HG02885 (cell line): ENCODE measurements around the gene ARMC6.
"Not testable (repeated sequence)": the region's sequence is repeated elsewhere in the genome, so short reads cannot be mapped to it uniquely, and the experiment has no call there.

Source experiments
- ATAC-seq: cut with Tn5 transposase; IDR thresholded peaks from one replicate; pipeline ENCODE4 v1.9.1; 2021; ENCODE audit warnings: mild to moderate bottlenecking; ENCODE audit not compliant: unreplicated experiment, poor library complexity

The ARMC6 gene

DNA sequence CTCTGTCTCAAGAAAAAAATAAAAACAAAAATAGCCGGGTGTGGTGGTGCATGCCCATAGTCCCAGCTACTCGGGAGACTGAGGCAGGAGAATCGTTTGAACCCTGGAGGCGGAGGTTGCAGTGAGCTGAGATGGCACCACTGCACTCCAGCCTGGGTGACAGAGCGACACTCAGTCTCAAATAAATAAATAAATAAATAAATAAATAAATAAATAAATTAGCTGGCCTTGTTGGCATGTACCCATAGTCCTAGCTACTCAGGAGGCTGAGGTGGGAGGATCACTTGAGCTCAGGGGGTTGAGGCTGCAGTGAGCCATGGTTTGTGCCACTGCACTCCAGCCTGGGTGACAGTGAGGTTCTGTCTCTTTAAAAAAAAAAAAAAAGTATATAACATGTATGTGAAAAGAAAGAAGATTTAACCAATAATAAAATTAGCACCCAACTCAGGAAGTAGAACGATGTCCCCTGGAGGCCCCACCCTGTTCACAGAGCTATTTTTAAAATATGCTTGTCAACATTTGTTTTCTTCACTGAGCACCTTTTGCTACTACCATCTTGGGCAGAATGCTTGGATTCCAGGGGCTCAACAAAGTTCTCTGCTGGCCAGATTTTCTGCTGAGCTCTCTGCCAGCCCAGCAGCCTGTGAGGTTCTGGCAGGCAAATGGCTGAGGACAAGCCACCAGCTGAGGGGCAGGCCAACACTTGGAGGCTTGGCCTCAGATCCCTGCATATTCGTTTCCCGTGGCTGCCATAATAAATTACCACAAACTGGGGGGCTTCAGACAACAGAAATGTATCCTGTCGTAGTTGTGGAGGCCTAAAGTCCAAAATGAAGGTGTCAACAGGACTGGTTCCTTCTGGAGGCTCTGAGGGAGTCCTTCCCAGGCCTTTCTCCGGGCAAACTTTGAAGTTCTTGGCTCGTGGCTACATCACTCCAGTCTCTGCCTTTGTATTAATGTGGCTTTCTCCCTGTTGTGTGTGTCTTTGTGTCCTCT lies 35.6 kb downstream of the ARMC6 start:
- no peak for ATAC-seq

DNA sequence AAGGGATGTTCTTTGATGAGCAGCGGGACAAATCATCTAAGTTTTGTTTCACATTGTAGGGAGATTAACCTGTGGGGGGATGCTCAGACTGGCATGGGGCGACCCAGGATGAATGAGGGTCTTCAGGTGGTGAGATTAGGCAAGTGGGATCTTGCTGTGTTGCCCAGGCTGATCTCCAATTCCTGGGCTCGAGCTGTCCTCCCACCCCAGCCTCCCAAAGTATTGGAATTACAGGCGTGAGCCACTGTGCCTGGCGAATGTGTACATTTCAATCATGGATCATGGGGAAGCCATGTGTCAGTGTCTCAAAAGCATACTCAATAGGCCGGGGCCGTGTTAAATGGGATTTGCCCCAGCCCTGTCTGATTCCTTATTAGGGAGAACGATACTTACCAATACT lies 38.5 kb downstream of the ARMC6 start:
- no peak for ATAC-seq

DNA sequence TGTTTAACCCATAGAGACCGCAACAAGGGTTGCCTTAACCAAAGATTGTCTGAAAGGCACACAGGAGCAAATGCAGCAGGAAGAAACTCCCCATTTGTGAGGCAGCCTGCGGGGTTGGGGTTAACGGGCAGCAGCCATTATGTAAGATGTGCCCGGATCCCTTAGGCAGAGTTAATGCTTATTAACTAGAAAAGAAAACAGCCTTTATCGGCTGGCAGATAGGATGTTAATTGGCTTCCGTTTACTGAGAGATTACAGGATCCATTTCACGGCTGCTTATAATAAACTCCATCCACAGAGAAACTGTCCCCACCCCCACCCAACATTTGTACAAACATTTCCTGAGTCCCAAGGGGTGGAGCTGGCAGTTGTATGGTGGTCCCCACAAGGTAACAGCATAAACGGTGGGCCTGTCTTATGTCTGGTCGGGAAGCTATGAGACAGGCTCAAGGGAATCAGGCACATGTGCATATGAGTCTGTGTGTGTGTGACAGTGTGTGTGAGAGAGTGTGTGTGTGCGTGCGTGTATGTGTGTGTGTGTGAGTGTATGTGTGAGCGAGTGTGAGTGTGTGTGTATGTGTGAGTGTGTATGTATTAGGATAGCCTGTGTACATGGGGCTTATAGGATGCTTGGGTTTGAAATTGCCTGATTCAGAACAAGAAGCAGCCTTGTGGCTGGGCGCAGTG lies 40.9 kb downstream of the ARMC6 start:
- no peak for ATAC-seq

DNA sequence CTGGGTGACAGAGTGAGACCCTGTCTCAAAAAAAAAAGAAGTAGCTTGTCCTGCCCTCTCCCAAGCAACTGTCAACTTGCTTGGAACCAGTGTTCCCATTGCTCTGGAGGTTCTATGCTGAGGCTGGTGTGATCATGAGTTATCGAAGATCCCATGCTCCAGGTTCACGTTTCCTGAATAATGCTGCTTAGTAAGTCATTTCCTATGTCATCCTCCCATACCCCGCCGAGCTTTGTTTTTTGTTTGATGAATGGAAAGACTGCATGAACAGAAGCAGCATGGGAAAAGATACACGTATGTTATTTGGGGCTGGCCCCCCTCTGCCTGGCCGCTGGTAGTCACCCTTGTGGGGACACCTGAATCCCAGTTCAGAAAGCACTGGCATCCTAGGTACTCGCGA lies 41.7 kb downstream of the ARMC6 start:
- no peak for ATAC-seq

DNA sequence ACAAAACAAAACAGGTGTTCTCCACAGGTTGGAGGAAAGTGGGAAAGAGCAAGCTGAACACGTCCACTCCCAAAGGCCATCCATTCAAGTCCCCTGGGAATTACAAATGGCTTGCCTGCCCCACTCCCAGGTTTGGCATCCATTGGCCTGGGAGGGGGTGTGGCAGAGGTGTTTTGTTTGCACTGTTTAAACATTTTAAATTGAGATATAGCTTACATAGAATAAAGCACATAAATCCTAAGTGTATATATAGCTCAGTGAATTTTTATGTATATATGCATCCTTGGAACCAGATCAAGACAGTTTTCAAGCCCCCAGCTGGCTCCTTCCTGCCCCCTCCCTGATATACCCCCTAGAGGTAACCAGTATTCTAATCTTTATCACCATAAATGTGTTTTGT lies 43.1 kb downstream of the ARMC6 start:
- ATAC-seq, result no peak

DNA sequence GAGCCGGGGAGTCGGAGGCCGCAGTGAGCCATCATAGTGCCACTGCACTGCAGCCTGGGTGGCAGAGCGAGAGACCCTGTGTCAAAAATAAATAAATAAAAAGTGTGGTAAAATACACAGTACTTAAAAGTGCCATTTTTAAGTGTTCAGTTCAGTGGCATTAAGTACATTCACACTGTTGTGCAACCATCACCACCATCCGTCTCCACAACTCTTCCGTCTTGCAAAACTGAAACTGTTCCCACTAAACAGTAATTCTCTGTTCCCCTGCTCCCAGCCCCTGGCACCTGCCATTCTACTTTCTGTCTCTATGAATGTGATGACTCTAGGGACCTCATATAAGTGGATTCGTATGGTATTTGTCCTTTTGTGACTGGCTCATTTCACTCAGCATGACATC lies 43.7 kb downstream of the ARMC6 start:
- no peak for ATAC-seq

DNA sequence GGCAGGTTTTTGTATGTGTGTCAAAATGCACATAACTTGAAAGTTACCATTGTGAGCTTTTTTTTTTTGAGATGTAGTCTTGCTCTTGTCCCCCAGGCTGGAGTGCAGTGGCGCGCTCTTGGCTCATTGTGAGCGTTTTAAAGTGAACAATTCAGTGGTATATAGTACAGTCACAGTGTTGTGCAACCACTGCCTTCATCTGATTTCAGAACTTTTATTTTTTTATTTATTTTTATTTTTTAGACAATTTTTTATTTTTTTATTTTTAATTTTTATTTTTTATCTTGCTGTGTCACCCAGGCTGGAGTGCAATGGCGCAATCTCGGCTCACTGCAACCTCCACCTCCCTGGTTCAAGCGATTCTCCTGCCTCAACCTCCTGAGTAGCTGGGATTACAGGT lies 45.4 kb downstream of the ARMC6 start:
- ATAC-seq, result no peak

DNA sequence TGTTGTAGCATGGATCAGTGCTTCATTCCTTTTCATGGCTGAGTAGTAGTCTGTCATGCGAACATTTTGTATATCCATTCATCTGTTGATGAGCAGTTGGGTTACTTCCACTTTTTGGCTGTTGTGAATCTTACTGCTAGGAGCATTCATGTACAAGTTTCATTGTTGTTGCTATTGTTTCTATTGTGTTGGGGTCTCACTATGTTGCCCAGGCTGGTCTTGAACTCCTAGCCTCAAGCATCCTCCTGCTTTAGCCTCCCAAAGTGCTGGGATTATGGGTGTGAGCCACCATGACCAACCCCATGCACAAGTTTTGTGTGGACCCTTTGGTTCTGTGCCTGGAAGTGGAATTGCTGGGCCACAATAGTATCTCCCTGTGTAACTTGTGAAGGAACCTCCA lies 46.2 kb downstream of the ARMC6 start:
- ATAC-seq, result no peak

DNA sequence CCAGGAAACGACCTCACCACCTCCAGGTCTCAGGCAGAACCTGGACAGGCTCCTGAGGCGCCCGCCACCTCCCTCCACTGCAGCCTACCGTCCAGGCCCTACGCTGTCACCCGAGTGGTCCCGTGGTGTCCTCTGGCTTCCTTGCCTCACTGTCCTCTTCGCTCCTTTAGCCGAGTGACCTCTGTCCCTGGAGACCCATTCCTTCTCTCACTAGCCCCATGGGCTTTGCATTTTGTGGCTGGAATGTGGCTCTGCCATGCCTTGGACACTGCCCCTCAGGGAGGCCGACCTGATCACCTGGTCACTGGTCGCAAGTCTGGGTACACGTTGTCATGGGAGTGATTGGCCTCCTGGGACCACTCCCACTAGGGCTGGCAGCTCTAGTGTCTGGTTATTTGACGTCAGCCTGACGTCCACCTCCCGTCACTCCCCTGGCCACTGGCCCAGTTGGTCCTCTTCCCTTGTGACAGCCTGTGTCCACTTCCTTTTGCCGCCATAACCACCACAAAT lies 48.3 kb downstream of the ARMC6 start:
- no peak for ATAC-seq

DNA sequence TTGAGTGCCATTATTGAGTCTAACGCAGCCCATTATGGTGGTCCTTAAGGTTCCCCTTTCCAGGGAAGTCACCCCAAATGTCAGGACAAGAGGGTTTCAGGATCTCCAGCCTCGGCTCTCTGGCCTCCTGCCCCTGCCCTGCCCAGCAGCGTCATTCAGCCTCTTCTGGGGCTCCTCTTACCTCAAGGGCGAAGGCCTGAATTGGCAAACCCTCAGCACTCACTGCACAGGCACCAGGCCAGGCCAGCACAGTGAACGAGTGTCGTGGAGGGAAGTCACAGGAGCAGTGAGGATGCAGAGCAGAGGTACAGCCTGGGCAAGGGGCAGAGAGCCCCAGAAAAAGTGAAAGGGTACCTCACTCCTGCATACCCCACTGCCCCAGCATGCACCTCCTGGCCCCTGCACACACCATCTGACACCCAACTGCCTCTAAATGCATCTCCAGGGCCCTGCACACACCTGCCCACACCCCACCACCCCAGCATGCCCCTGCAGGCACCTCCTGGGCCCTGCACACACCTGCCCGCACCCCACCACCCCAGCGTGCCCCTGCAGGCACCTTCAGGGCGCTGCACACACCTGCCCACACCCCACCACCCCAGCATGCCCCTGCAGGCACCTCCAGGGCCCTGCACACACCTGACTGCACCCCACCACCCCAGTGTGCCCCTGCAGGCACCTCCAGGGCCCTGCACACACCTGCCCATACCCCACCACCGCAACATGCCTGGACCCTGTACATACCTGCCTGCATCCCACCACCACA lies 50.2 kb downstream of the ARMC6 start:
- ATAC-seq, result no peak

DNA sequence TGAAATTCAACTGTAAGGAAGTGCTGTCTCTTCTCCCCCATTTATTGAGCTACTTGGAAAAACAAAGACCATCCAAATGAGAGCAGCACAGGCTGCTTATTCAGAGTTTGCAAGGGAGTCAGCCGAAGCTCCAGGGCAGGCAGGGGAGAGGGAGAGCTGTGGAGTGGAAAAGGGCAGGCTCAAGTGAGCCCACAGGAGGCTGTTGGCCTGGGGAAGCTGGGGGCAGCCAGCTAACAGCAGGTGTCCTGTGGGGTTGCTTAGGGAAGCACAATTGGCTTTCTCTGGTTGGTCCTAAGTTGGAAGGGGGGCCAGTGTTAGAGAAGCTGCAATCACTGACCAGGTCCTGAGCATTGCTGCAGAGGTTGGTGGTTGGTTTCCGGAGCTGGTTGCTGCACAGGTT lies 54.3 kb downstream of the ARMC6 start:
- ATAC-seq, result no peak

DNA sequence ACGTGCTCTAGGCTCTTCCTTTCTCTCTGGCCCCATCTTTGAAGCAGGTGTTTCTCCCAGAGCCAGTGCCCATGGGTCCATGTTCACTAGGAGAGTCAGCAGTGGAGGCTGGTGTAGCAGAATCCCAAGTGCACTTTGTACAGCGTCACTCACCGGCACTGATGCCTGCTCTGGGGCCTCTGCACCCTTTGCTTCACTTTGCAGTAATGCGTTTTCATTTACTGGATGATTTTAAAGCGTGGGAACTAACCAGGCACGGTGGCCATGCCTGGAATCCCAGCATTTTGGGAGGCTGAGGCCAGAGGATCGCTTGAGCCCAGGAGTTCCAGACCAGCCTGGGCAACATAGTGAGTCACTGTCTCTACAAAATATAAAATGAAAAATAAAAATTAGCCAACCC lies 61.1 kb downstream of the ARMC6 start:
- ATAC-seq, result no peak

DNA sequence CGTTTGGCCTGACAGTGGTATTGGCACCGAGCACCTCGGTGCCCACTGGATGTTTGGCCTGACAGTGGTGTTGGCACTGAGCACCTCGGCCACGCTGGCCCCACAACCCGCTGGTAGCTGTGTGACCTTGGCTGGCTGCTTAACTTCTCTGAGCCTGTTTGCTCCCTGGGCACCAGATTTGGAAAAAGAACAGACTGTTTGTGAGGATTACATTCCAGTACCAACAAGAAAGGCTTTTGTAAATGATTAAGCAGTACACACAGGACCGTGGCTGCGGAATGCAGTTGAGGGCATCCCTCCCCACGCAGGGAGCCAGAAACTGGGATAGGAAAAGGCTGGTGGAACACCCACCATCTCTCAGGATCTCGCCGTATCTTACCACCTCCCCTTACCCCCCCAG lies 62.3 kb downstream of the ARMC6 start:
- ATAC-seq, result no peak

DNA sequence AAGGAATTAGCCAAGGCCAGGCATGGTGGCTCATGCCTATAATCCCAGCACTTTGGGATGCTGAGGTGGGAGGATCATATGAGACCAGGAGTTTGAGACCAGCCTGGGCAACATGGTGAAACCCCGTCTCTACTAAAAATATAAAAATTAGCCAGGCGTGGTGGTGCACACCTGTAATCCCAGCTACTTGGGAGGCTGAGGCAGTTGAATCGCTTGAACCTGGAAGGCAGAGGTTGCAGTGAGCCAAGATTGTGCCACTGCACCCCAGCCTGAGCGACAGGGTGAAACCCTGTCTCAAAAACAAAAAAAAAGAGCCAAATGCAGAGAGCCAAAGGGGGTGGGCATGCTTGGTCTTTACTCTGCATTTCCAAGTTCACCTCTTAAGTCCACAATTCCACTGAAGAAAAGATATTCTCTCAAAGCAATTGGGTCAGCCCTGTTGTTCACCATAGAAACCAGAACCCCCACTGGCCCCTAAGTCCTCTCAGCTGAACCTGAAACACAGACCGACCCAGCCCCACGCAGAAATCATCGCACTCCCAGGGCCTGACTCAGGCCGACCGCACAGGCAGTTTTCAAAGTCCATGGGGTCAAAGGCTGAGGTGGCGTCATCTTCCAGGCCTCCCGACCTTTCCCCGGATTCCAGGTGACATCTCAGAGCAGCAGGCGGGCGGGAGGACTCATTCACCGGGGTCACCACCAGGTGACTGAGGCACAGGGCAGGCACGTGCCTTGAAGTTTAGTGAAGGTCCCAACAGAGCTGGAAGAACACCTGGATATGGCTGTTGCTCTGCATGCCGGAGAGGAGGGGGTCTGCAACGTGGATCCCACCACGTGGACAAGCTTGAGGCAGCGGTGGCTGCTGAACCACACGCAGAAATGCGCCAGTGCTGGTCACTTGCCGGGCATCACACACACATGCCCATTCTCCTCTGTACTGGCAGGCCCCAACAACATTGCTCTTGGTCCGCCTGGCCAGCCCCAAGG lies 63.5 kb downstream of the ARMC6 start:
- no peak for ATAC-seq

DNA sequence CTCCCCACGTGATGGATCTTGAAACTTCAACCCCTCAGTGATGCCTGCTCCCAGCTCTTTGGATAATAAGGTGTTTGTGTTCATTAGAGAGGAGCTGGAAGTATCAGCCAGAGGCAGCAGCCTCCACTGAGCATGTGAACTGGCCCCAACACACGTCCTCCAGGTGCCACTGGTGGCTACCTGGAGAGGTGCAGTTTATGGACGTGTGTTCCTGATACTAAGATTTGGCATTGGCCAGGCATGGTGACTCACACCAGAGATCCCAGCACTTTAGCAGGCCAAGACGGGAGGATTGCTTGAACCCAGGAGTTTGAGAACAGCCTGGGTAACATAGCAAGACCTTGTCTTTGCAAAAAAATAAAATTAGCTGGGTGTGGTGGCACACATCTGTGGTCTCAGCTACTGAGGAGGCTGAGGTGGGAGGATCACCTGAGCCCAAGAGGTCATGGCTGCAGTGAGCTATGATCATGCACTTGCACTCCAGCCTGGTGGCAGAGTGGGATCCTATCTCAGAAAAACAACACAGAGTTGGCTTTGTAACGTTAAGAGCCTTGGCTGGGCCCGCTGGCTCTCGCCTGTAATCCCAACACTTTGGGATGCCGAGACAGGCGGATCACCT lies 64.8 kb downstream of the ARMC6 start:
- no peak for ATAC-seq

DNA sequence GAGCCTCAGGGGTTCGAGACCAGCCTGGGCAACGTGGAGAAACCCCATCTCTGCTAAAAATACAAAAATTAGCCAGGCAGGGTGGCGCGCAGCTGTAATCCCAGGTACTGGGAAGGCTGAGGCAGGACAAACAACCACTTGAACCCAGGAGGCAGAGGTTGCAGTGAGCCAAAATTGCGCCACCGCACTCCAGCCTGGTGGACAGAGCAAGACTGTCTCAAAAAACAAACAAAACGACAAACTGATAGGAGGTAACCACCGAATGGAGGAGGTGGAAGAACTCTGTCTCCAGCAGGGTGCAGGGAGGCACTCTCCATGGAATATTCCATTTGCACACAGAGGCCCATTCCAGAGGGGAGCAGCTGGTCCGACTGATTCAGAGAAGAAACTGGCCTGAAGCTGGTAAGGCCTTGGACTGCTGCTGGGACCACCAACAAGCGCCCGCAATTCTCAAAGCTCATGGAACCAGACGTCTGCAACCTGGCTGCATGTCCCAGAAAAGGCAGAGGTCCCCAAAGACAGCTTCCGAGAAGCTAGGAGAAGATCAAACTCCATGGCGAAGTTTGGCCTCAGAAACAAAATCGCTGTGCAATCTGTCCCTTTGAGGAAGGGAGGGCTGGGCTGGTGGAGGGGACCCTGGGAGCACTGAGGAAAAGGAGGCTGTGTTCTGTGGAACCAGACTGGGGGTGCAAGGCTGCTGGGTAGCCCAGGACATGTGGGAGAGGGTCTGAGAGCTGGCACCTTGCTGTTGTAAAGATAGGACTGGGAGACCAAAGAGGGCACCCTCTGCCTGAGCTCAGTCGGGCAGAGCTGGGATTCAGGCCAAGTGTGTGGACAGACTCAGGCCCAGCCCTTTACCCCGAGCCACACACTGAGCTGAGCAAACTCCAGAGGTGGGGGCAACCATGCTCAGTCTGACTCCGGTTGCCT lies 65.6 kb downstream of the ARMC6 start:
- ATAC-seq, result no peak

DNA sequence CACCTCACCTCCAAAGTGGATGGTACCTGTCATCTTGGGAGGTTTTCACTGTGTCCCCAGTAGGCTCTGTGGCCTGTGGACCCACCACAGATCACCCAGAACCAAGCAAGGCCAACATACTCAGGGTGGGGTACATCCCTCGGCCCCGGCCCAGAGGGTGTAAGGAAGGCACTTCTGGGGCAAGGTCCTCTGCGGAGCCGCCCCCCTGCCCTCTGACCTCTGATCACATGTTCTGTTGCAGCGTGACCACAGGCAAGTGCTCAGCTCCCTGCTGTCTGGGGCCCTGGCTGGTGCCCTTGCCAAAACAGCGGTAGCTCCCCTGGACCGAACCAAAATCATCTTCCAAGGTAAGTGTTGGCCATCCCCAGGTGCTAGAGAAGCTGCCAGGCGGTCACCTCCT lies 68.1 kb downstream of the ARMC6 start:
- no peak for ATAC-seq

DNA sequence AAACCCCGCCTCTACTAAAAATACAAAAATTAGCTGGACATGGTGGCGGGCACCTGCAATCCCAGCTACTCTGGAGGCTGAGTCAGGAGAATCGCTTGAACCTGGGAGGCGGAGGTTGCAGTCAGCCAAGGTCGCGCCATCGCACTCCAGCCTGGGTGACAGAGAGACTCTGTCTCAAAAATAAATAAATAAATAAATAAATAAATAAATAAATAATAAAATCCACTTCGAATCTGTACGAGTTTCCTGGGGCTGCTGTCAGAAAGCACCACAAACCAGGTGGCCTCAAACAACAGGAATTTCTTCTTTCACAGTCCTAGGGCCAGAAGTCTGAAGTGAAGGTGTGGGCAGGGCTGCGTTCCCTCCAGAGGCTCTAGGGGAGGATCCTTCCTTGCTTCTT lies 69.2 kb downstream of the ARMC6 start:
- ATAC-seq, result not testable (repeated sequence)
